ENCODE measurements around the gene MMP23B.
"Not testable (repeated sequence)": the region's sequence is repeated elsewhere in the genome, so short reads cannot be mapped to it uniquely, and the experiment has no call there.

DNA sequence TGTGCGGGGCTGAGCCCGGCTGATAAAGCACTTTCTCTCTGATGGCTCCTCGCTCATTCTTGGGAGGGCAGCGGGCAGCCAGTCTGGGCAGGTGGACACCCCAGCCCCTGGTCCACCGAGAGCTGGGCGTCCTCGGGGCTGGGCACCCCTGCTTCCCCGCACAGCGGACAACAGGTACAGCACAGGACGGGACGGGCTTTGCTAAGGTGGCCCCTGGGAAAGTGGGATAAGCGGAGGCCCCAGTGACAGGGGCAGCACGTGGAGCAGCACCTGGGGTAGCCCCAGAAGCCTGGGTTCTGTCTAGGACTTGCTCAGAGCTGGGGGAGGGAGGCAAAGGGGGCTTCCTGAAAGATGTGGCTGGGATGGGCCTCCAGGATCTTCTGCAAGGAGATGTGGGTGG lies 2.6 kb downstream of the MMP23B start:
- TF ChIP-seq CTCF (conservative IDR thresholded peaks at IDR 0.05; ENCODE audit: low read depth, low read length); EZH2 (IDR thresholded peaks at IDR 0.05; ENCODE audit: borderline replicate concordance, low read depth, low read length, poor library complexity, severe bottlenecking): not testable (repeated sequence)
